ENCODE results near the gene CAP2.

CAP2 gene

GRCh38 chr6:17367868-17368267, 25.5 kb upstream of the CAP2 start:
- no peak for DNase-seq (ENCODE audit: low read depth)
- no peak overlapping the region for H3K4me3 ChIP-seq (ENCODE audit: low read depth, low read length)
- in situ Hi-C loops (cut with HindIII; ENCODE audit: low sequenced_read_pairs) = no loop called here
- no peak for TF ChIP-seq CTCF (IDR thresholded peaks at IDR 0.05; ENCODE audit: low read depth, low read length, missing control alignments)

GRCh38 chr6:17381424-17382147, 11.8 kb upstream of the CAP2 start:
- TF ChIP-seq CTCF (IDR thresholded peaks at IDR 0.05; ENCODE audit: low read depth, low read length, missing control alignments) = no peak
- H3K4me3 ChIP-seq (ENCODE audit: low read depth, low read length) = no peak overlapping the region
- DNase-seq (ENCODE audit: low read depth) = no peak
- in situ Hi-C loops (cut with HindIII; ENCODE audit: low sequenced_read_pairs) = no loop called here

GRCh38 chr6:17385660-17386059, 7.7 kb upstream of the CAP2 start:
- in situ Hi-C loops (cut with HindIII; ENCODE audit: low sequenced_read_pairs) = no loop called here
- H3K4me3 ChIP-seq (ENCODE audit: low read depth, low read length) = no peak overlapping the region
- DNase-seq (ENCODE audit: low read depth) = no peak
- TF ChIP-seq CTCF (IDR thresholded peaks at IDR 0.05; ENCODE audit: low read depth, low read length, missing control alignments) = no peak

GRCh38 chr6:17388365-17388764, 5.0 kb upstream of the CAP2 start:
- TF ChIP-seq CTCF (IDR thresholded peaks at IDR 0.05; ENCODE audit: low read depth, low read length, missing control alignments) = no peak
- no peak overlapping the region for H3K4me3 ChIP-seq (ENCODE audit: low read depth, low read length)
- no peak for DNase-seq (ENCODE audit: low read depth)
- in situ Hi-C loops (cut with HindIII; ENCODE audit: low sequenced_read_pairs) = no loop called here

GRCh38 chr6:17389274-17389847, 4.0 kb upstream of the CAP2 start:
- no peak for DNase-seq (ENCODE audit: low read depth)
- TF ChIP-seq CTCF (IDR thresholded peaks at IDR 0.05; ENCODE audit: low read depth, low read length, missing control alignments) = no peak
- no peak overlapping the region for H3K4me3 ChIP-seq (ENCODE audit: low read depth, low read length)
- in situ Hi-C loops (cut with HindIII; ENCODE audit: low sequenced_read_pairs) = no loop called here

- in situ Hi-C loops (cut with HindIII; ENCODE audit: low sequenced_read_pairs) = loop anchor here (5.0 kb wide), 1 partner anchor 92 kb away; no protein-coding TSS in a partner anchor
- TF ChIP-seq CTCF (IDR thresholded peaks at IDR 0.05; ENCODE audit: low read depth, low read length, missing control alignments) = no peak
- no peak for DNase-seq (ENCODE audit: low read depth)
- no peak overlapping the region for H3K4me3 ChIP-seq (ENCODE audit: low read depth, low read length)
Observed at GRCh38 chr6:17390276-17390675, 3.1 kb upstream of the CAP2 start.
